AML-193 (cell line): ENCODE results near the gene CCDC178.

Experiments used
- DNase-seq, 2 experiments: peaks; one replicate each; lab custom pipeline; 2025; lab: John Stamatoyannopoulos, UW

CCDC178 gene

GRCh38 chr18:33128581-33128980, 311.9 kb downstream of the CCDC178 start:
- DNase-seq, result no peak

GRCh38 chr18:33123862-33124518, 316.5 kb downstream of the CCDC178 start:
- no peak for DNase-seq

- DNase-seq, result peak in 1 of 2 experiments; percentile 2
Measured at GRCh38 chr18:33116376-33116775, 324.1 kb downstream of the CCDC178 start.

- no peak for DNase-seq
Measured at GRCh38 chr18:33115917-33116316, 324.6 kb downstream of the CCDC178 start.

- no peak for DNase-seq
Measured at GRCh38 chr18:33115476-33115875, 325.0 kb downstream of the CCDC178 start.

- no peak for DNase-seq
Measured at GRCh38 chr18:33114749-33115148, 325.8 kb downstream of the CCDC178 start.

- DNase-seq, result no peak
Measured at GRCh38 chr18:33113416-33113815, 327.1 kb downstream of the CCDC178 start.

- DNase-seq, result no peak
Measured at GRCh38 chr18:33107511-33107910, 333.0 kb downstream of the CCDC178 start.

- no peak for DNase-seq
Measured at GRCh38 chr18:33101316-33101715, 339.2 kb downstream of the CCDC178 start.

GRCh38 chr18:33099626-33100025, 340.9 kb downstream of the CCDC178 start:
- no peak for DNase-seq

GRCh38 chr18:33097126-33097525, 343.4 kb downstream of the CCDC178 start:
- DNase-seq, result no peak

- DNase-seq, result no peak
Measured at GRCh38 chr18:33090461-33090860, 350.1 kb downstream of the CCDC178 start.

GRCh38 chr18:33076601-33077000, 363.9 kb downstream of the CCDC178 start:
- DNase-seq, result no peak

- DNase-seq, result no peak
Measured at GRCh38 chr18:33074125-33074524, 366.4 kb downstream of the CCDC178 start.

GRCh38 chr18:33062834-33063364, 377.6 kb downstream of the CCDC178 start:
- no peak for DNase-seq

GRCh38 chr18:33052886-33053285, 387.6 kb downstream of the CCDC178 start:
- DNase-seq, result no peak

- no peak for DNase-seq
Measured at GRCh38 chr18:33051407-33051806, 389.1 kb downstream of the CCDC178 start.

GRCh38 chr18:33040213-33040612, 400.3 kb downstream of the CCDC178 start:
- no peak for DNase-seq

- DNase-seq, result no peak
Measured at GRCh38 chr18:33034945-33035344, 405.6 kb downstream of the CCDC178 start.

GRCh38 chr18:33034212-33034611, 406.3 kb downstream of the CCDC178 start:
- DNase-seq, result no peak

- DNase-seq, result no peak
Measured at GRCh38 chr18:33022370-33022769, 418.2 kb downstream of the CCDC178 start.

GRCh38 chr18:33020877-33021276, 419.6 kb downstream of the CCDC178 start:
- DNase-seq, result no peak

GRCh38 chr18:33014060-33014796, 426.3 kb downstream of the CCDC178 start:
- no peak for DNase-seq
